Subcutaneous adipose tissue (tissue), 4 donors: Measurements from ENCODE around the gene HMCES. TPM values are rescaled to one million over a fixed set of nuclear protein-coding genes. Genes with fewer than 3 reads are reported as not detected.

Experiments
- CTCF ChIP-seq: fragments of 450-650 bp; IDR thresholded peaks from one replicate; pipeline ENCODE4 v1.5.1; 2016; ENCODE audit warnings: low read depth, mild to moderate bottlenecking, control low read depth, antibody characterized with exemption, moderate library complexity
- total RNA-seq, 4 donors: library from RNA; depleted of rRNA; stranded (reverse); fragments of >200 nt; gene quantifications; one replicate each; pipeline ENCODE4 v1.1.0, GENCODE V29; 2016

The HMCES gene
- total RNA-seq, 4 donors from 2014 or later: 23.6 to 62.9 (median 28.2) TPM

- no peak for TF ChIP-seq CTCF
Measured at GRCh38 chr3:129289201-129289921, 10.7 kb downstream of the HMCES start.

- no peak for TF ChIP-seq CTCF
Measured at GRCh38 chr3:129291236-129291886, 12.7 kb downstream of the HMCES start.

GRCh38 chr3:129295286-129295685 is 16.6 kb downstream of the HMCES start:
- no peak for TF ChIP-seq CTCF

GRCh38 chr3:129304146-129304961 is 25.7 kb downstream of the HMCES start:
- no peak for TF ChIP-seq CTCF

- no peak for TF ChIP-seq CTCF
Measured at GRCh38 chr3:129304962-129305222, 26.2 kb downstream of the HMCES start.

GRCh38 chr3:129305592-129306091 is 27.0 kb downstream of the HMCES start:
- no peak for TF ChIP-seq CTCF

- TF ChIP-seq CTCF: no peak
Measured at GRCh38 chr3:129308636-129309035, 30.0 kb downstream of the HMCES start.
